H9 (cell line): ENCODE measurements around the gene GNAO1. TPM values are rescaled to one million over a fixed set of nuclear protein-coding genes. Genes with fewer than 3 reads are reported as not detected.
A peak's percentile ranks its signal among the peaks of the same experiment; 100 is the strongest.

Experiments used
- DNase-seq: peaks from one replicate; pipeline ENCODE4 v3.0.0-alpha.2; 2017
- H2AFZ ChIP-seq: one replicate; pipeline ENCODE4 v1.6.1; 2013; ENCODE audit warnings: mild to moderate bottlenecking, low read length, control low read depth, moderate library complexity
- H2AK5ac ChIP-seq: 2 replicates; pipeline ENCODE4 v1.6.1; 2013; ENCODE audit warnings: low read length, control low read depth, mixed read lengths; ENCODE audit not compliant: insufficient read length
- H2BK120ac ChIP-seq: one replicate; pipeline ENCODE4 v1.6.1; 2013; ENCODE audit warnings: low read depth, mild to moderate bottlenecking, low read length, control low read depth, inconsistent platforms; ENCODE audit not compliant: poor library complexity, severe bottlenecking
- H2BK12ac ChIP-seq: 2 replicates; pipeline ENCODE4 v1.6.1; 2013; ENCODE audit warnings: low read length, control low read depth, mixed read lengths, low read depth; ENCODE audit not compliant: insufficient read length
- H2BK15ac ChIP-seq: 2 replicates; pipeline ENCODE4 v1.6.1; 2013; ENCODE audit warnings: low read depth, low read length, control low read depth
- H2BK20ac ChIP-seq: one replicate; pipeline ENCODE4 v1.6.1; 2013; ENCODE audit warnings: low read depth, mild to moderate bottlenecking, low read length, control low read depth, inconsistent platforms; ENCODE audit not compliant: poor library complexity, severe bottlenecking
- H2BK5ac ChIP-seq: 2 replicates; pipeline ENCODE4 v1.6.1; 2013; ENCODE audit warnings: low read length, control low read depth, mixed read lengths; ENCODE audit not compliant: insufficient read length
- H3K14ac ChIP-seq: 2 replicates; pipeline ENCODE4 v1.6.1; 2013; ENCODE audit warnings: low read length, control low read depth; ENCODE audit not compliant: insufficient read depth
- H3K18ac ChIP-seq: 2 replicates; pipeline ENCODE4 v1.6.1; 2013; ENCODE audit warnings: low read depth, mild to moderate bottlenecking, mixed read lengths, low read length, control low read depth; ENCODE audit not compliant: insufficient read length
- H3K23ac ChIP-seq: 2 replicates; pipeline ENCODE4 v1.6.1; 2013; ENCODE audit warnings: low read length, control low read depth, mixed read lengths, low read depth; ENCODE audit not compliant: insufficient read length
- H3K23me2 ChIP-seq: 2 replicates; pipeline ENCODE4 v1.6.1; 2013; ENCODE audit warnings: low read depth, mild to moderate bottlenecking, mixed read lengths, low read length, control low read depth; ENCODE audit not compliant: insufficient read length, poor library complexity, severe bottlenecking
- H3K27ac ChIP-seq: 2 replicates; pipeline ENCODE4 v1.5.1; 2013; ENCODE audit warnings: low read length, control low read depth, mixed read lengths, low read depth; ENCODE audit not compliant: insufficient read length
- H3K27me3 ChIP-seq: 2 replicates; pipeline ENCODE4 v1.6.1; 2013; ENCODE audit warnings: low read length, control low read depth, inconsistent platforms; ENCODE audit not compliant: insufficient read depth
- H3K4ac ChIP-seq: 2 replicates; pipeline ENCODE4 v1.6.1; 2013; ENCODE audit warnings: low read depth, mild to moderate bottlenecking, control low read depth, inconsistent platforms, low read length, moderate library complexity
- H3K4me1 ChIP-seq: 2 replicates; pipeline ENCODE4 v1.6.1; 2013; ENCODE audit warnings: low read length, control low read depth, inconsistent platforms; ENCODE audit not compliant: insufficient read depth
- H3K4me2 ChIP-seq: 2 replicates; pipeline ENCODE4 v1.6.1; 2013; ENCODE audit warnings: low read length, control low read depth, mixed read lengths; ENCODE audit not compliant: insufficient read length, insufficient read depth
- H3K56ac ChIP-seq: 2 replicates; pipeline ENCODE4 v1.6.1; 2013; ENCODE audit warnings: low read depth, mild to moderate bottlenecking, mixed read lengths, low read length, control low read depth; ENCODE audit not compliant: insufficient read length
- H3K79me1 ChIP-seq: 2 replicates; pipeline ENCODE4 v1.6.1; 2013; ENCODE audit warnings: low read depth, mild to moderate bottlenecking, moderate library complexity, low read length, control low read depth, inconsistent platforms; ENCODE audit not compliant: insufficient read depth, poor library complexity, severe bottlenecking
- H3K79me2 ChIP-seq: 2 replicates; pipeline ENCODE4 v1.6.1; 2013; ENCODE audit warnings: low read length, control low read depth, inconsistent platforms; ENCODE audit not compliant: insufficient read depth
- H3K9ac ChIP-seq: 2 replicates; pipeline ENCODE4 v1.6.1; 2013; ENCODE audit warnings: low read length, control low read depth, mixed read lengths; ENCODE audit not compliant: insufficient read length; ENCODE audit errors: extremely low read depth
- H3K9me3 ChIP-seq: one replicate; pipeline ENCODE4 v1.6.1; 2013; ENCODE audit warnings: low read depth, low read length, inconsistent platforms; ENCODE audit not compliant: control insufficient read depth
- H3T11ph ChIP-seq: one replicate; pipeline ENCODE4 v1.6.1; 2013; ENCODE audit warnings: mild to moderate bottlenecking, low read length, control low read depth, inconsistent platforms
- H4K20me1 ChIP-seq: one replicate; pipeline ENCODE4 v1.6.1; 2013; ENCODE audit not compliant: control insufficient read depth, insufficient read length, insufficient read depth
- H4K5ac ChIP-seq: 2 replicates; pipeline ENCODE4 v1.6.1; 2013; ENCODE audit warnings: low read depth, mild to moderate bottlenecking, mixed read lengths, low read length, control low read depth; ENCODE audit not compliant: insufficient read length
- H4K8ac ChIP-seq: replicated peaks from 2 replicates; pipeline ENCODE4 v1.6.1; 2013; ENCODE audit warnings: low read length, control low read depth, mixed read lengths, low read depth; ENCODE audit not compliant: insufficient read length
- H4K91ac ChIP-seq: 2 replicates; pipeline ENCODE4 v1.6.1; 2013; ENCODE audit warnings: low read depth, mild to moderate bottlenecking, moderate library complexity, mixed read lengths, low read length, control low read depth; ENCODE audit not compliant: insufficient read length
- H3K27ac Mint-ChIP-seq, 3 experiments: 2 replicates in 2 of 3; 3 replicates in 1 of 3; pipeline ENCODE4 v1.8.0; 2020 to 2021; ENCODE audit warnings: mixed read lengths in 3 of 3, mild to moderate bottlenecking in 1 of 3, moderate library complexity in 1 of 3
- H3K27me3 Mint-ChIP-seq: 2 replicates; pipeline ENCODE4 v1.8.0; 2021; ENCODE audit warnings: low read depth, mild to moderate bottlenecking, moderate library complexity, mixed read lengths
- H3K36me3 Mint-ChIP-seq, 3 experiments: 2 replicates in 2 of 3; 3 replicates in 1 of 3; pipeline ENCODE4 v1.8.0; 2020 to 2021; ENCODE audit warnings: low read depth in 3 of 3, mixed read lengths in 3 of 3; ENCODE audit not compliant: insufficient read depth in 1 of 3
- H3K4me1 Mint-ChIP-seq, 2 experiments: 2 replicates each; pipeline ENCODE4 v1.8.0; 2020; ENCODE audit warnings: mixed read lengths in 2 of 2
- H3K4me3 Mint-ChIP-seq, 2 experiments: 2 replicates in 1 of 2; 3 replicates in 1 of 2; pipeline ENCODE4 v1.8.0; 2020 to 2021; ENCODE audit warnings: mild to moderate bottlenecking in 2 of 2, mixed read lengths in 2 of 2, moderate library complexity in 1 of 2
- H3K9me3 Mint-ChIP-seq, 2 experiments: 2 replicates in 1 of 2; 3 replicates in 1 of 2; pipeline ENCODE4 v1.8.0; 2020; ENCODE audit warnings: mild to moderate bottlenecking in 2 of 2, mixed read lengths in 2 of 2, moderate library complexity in 1 of 2
- WGBS: extraction: QIAGEN DNeasy Blood & Tissue Kit; methylation state at CpG from one replicate; pipeline ENCODE4 v1.1.7; 2013; ENCODE audit warnings: missing lambda C conversion rate, low lambda C conversion rate, mixed read lengths; ENCODE audit not compliant: insufficient read length; ENCODE audit errors: extremely low coverage; 5-methylcytosine and 5-hydroxymethylcytosine counted together
- total RNA-seq: library from RNA; stranded (reverse); gene quantifications from 2 replicates; pipeline ENCODE4 v1.2.1, GENCODE V29; 2021
- TF ChIP-seq, protein P1 (sequence below): fragments of 200-600 bp; sonication (generic); conservative IDR thresholded peaks from 3 replicates; pipeline ENCODE4 v1.8.0; 2021; ENCODE audit warnings: antibody characterized with exemption, mild to moderate bottlenecking

GNAO1 gene
- total RNA-seq, 1 experiment from 2014 or later: 16.9 TPM

DNA sequence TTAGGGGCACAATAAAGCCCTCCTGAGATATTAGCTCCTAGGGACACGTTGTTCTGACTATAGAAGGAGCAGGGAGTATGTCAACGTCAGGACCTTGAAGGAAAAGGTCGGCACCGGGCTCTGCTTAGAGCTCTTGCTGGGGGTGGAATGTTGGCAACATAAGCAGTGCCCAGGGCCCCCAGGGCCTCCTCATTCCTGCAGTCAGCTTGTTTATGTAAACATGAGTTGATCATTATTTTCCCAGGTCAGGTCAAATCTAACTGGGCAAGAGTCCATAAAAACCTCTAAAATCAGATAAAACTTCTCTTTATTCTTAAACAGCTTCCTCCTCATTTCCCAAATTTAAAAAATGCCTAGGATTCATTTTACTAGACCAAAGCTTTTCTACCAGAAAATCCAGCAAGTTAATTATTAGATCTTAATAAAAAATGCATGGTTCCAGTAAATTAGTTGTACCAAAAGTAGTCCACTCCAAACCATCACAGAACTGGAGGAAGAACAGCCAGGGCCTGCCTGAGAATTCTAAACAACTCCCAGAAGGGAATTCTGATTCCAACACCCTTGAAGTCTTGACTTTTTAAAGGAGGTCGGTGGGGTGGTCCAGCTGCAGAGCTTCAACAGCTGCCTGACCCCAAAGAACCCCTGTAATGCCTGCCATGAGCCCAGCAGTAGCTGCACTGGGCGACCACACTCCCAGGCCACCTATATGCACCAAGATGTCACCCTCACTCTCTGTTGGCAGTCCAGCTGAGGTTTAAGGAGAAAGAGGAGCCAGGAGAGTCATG, 179.8 kb downstream of the GNAO1 start:
- H3K4me1 ChIP-seq: no peaks in the 10 kb centered on the region
- TF ChIP-seq, protein P1, sequence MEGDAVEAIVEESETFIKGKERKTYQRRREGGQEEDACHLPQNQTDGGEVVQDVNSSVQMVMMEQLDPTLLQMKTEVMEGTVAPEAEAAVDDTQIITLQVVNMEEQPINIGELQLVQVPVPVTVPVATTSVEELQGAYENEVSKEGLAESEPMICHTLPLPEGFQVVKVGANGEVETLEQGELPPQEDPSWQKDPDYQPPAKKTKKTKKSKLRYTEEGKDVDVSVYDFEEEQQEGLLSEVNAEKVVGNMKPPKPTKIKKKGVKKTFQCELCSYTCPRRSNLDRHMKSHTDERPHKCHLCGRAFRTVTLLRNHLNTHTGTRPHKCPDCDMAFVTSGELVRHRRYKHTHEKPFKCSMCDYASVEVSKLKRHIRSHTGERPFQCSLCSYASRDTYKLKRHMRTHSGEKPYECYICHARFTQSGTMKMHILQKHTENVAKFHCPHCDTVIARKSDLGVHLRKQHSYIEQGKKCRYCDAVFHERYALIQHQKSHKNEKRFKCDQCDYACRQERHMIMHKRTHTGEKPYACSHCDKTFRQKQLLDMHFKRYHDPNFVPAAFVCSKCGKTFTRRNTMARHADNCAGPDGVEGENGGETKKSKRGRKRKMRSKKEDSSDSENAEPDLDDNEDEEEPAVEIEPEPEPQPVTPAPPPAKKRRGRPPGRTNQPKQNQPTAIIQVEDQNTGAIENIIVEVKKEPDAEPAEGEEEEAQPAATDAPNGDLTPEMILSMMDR: no peak
- Mint-ChIP-seq H3K4me3 (no peak overlapping the region; a peak in 1 of 5 replicates), H3K27ac (peak overlapping the region in 2 of 3 experiments; percentile 15 to 40; a peak in 2 of 7 replicates), H3K27me3 (no peaks in the 10 kb centered on the region), H3K4me1 (peaks cover 3 to 7% of the 10 kb centered on the region in 2 experiments), H3K36me3 (peaks cover 5 to 11% (median 9%) of the 10 kb centered on the region in 3 experiments; a peak in 5 of 7 replicates), H3K9me3 (no peaks in the 10 kb centered on the region)
- no peak overlapping the region for H2BK15ac ChIP-seq
- H3K79me2 ChIP-seq: no peaks in the 10 kb centered on the region
- no CpG with 5 or more reads among the region's 6 CpGs for WGBS
- H4K5ac ChIP-seq: no peak overlapping the region
- no peak overlapping the region for H2BK5ac ChIP-seq
- no peak overlapping the region for H3K18ac ChIP-seq
- H2BK12ac ChIP-seq: no peak overlapping the region
- H4K8ac ChIP-seq: no peak overlapping the region
- H3K27me3 ChIP-seq: no peaks in the 10 kb centered on the region
- H3K4ac ChIP-seq: no peak overlapping the region
- H3K23ac ChIP-seq: no peak overlapping the region
- no peak overlapping the region for H3K56ac ChIP-seq
- no peak for DNase-seq
- no peak overlapping the region for H3T11ph ChIP-seq
- no peaks in the 10 kb centered on the region for H3K9me3 ChIP-seq
- H3K9ac ChIP-seq: no peak overlapping the region
- H3K4me2 ChIP-seq: no peak overlapping the region
- no peak overlapping the region for H3K14ac ChIP-seq
- H2BK20ac ChIP-seq: no peak overlapping the region
- peak overlapping the region; percentile 57 for H4K91ac ChIP-seq
- H3K23me2 ChIP-seq: no peaks in the 10 kb centered on the region
- H2AFZ ChIP-seq: no peak overlapping the region
- H2BK120ac ChIP-seq: no peak overlapping the region
- no peak overlapping the region for H3K27ac ChIP-seq
- H3K79me1 ChIP-seq: no peaks in the 10 kb centered on the region
- no peaks in the 10 kb centered on the region for H4K20me1 ChIP-seq
- H2AK5ac ChIP-seq: no peak overlapping the region
